GM21360 (cell line): Measurements from ENCODE around the gene SNX8.
A peak's percentile ranks its signal among the peaks of the same experiment; 100 is the strongest.
"Not testable (repeated sequence)": the region's sequence is repeated elsewhere in the genome, so short reads cannot be mapped to it uniquely, and the experiment has no call there.

Source experiments
- ATAC-seq: cut with Tn5 transposase; IDR thresholded peaks from one replicate; pipeline ENCODE4 v1.9.1; 2021; ENCODE audit warnings: mild to moderate bottlenecking, moderate library complexity; ENCODE audit not compliant: unreplicated experiment

SNX8 gene

DNA sequence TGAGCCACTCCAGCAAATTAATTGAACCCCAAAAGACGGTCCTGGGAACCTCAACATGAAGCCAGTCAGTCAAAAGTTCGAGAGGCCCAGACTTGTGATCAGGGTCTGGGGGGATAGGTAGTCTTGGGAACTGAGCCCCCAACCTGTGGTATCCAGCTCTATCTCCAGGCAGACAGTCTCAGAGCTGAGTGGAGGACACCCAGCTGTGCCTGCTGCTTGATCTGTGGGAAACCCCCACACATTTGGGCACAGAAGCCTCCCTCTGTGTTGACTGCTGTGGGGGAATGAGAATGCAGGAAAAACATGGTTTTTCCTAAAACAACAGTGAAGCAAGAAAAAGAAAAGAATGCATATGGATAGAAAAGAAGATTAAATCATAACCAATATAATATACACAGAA, 16.3 kb upstream of the SNX8 start:
- ATAC-seq: no peak

DNA sequence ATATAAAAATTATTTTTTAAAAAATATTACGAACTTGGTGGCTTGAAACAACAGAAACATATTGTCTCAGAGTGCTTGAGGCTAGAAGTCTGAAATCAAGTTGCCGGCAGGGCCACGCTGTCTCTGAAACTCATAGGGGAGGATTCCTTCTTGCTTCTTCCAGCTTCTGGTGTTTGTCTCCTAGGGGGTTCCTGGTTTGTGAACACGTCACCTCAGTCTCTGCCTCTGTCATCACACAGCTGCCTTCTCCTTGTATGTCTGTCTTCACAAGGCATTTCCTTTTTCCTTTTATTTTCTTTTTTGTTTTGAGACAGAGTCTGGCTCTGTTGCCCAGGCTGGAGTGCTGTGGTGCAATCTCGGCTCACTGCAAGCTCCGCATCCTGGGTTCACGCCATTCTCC, 12.7 kb upstream of the SNX8 start:
- ATAC-seq: no peak

DNA sequence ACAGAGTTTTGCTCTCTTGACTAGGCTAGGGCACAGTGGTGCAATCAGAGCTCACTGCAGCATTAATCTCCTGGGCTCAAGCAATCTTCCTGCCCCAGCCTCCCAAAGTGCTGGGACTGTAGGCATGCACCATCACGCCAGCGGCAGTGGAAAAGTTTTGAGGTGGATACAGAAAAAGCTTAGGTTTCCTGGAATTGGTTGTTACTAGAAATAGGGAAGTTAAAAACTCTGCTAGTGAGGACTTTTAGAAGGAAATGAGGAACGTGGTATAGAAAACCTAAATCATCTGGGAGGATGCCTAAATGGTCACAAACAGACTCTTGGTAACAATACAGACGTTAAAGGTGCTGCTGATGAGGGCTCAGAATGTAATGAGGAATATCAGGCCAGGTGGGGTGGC, 10.9 kb upstream of the SNX8 start:
- no peak for ATAC-seq

DNA sequence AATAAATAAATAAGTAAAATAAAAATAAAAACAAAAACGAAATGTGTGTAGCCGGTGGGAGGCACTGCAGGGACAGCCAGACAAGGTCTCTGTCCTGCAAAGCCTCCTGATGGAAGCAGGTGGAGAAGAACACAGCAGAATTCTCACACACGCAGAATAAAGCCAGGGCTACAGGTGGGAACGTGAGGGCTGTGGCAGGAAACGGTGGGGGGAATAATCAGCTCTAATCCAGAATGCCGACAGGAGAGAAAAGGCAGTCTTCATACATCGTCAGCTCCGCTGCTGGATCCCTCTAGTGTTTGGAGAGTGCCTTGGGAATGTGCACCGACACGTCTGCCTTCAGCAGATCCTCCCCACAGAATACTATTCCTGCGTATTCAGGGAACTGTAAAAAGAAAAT, 6.8 kb upstream of the SNX8 start:
- ATAC-seq: no peak

DNA sequence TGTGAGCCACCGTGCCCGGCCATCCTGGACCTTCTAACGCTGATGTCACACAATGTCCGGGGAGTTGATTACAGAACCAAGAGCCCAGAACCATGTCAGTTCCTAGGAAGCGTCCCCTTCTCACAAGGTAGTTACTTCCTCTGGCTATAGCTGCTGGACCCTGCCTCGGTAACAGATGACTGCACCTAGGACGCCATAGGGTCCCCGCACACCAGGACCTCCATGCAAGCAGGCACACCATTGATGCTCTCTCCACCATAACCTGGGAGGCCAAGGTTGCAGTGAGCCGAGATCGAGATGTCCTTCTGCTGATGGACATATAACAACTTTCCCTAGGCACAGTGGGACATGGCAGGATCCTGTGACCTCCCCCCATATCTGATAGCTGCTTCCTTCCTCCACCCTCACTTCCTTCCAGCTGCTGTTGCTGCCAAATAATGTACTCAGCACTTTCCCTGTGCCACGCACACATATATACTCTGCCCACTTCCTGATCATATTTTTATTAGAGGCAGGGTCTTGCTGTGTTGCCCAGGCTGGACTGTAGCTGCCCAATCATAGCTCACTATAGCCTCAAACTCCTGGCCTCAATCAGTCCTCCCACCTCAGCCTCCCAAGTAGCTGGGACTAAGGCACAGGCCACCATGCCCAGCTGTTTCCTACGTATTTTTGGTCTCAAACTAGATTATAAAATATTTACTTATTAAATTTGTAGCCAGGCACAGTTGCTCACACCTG, 3.5 kb upstream of the SNX8 start:
- no peak for ATAC-seq

DNA sequence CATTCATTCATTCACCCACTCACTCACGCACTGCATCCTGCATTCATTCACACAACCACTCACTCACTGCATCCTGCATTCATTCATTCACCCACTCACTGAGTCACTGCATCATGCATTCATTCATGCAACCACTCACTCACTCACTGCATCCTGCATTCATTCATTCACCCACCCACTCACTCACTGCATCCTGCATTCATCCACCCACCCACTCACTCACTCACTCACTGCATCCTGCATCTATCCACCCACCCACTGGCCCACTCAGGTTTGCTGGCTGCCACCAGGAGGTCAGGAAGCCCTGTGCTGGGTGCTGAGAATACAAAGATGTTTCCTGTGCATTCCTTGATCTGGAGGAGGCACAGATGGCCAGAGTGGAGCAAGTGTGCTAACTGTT, 2.3 kb upstream of the SNX8 start:
- no peak for ATAC-seq

DNA sequence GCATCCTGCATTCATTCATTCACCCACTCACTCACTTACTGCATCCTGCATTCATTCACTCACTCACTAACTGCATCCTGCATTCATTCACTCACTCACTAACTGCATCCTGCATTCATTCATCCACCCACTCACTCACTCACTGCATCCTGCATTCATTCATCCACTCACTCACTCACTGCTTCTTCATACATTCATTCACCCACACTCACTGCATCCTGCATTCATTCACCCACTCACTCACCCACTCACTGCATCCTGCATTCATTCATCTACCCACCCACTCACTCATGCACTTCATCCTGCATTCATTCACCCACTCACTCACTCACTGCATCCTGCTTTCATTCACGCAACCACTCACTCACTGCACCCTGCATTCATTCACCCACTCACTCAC, 1.5 kb upstream of the SNX8 start:
- no peak for ATAC-seq

DNA sequence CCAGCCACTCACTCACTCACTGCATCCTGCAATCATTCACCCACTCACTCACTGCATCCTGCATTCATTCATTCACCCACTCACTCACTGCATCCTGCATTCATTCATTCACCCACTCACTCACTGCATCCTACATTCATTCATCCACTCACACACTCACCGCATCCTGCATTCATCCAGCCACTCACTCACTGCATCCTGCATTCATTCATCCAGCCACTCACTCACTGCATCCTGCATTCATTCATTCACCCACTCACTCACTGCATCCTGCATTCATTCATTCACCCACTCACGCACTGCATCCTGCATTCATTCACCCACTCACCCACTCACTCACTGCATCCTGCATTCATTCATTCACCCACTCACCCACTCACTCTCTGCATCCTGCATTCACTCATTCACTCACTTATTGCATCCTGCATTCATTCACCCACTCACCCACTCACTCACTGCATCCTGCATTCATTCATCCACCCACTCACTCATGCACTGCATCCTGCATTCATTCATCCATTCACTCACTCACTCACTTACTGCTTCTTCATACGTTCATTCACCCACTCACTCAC, 802 bp upstream of the SNX8 start:
- ATAC-seq: not testable (repeated sequence)

DNA sequence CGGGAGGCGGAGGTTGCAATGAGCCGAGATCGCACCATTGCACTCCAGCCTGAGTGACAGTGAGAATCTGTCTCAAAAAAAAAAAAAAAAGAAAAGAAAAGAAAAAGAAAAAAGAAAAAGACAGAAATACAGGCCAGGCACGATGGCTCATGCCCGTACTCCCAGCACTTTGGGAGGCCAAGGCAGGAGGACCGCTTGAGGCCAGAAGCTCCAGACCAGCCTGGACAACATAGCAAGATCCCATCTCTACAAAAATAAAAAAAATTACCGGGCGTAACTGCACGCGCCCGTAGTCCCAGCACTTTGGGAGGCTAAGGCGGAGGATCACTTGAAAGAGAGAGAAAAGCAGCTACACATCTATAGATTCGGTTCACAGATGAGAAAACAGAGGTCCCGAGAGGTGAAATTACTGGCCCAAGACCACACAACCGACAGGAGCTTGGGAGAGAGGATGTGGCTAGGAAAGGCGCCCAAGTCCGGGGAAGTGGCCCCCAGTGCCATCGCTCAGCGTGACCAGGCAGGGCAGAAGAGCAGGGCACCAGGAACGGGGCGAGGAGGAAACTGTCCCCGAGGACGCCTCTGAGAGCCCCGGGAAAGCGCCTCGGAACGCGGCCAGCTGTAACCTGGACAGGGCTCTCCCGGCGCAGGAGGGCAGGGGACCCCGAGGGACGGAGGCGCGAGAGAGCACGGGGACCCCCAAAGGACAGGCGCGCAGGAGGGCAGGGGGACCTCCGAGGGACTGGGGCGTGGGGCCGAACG, 612 bp downstream of the SNX8 start:
- ATAC-seq: no peak

DNA sequence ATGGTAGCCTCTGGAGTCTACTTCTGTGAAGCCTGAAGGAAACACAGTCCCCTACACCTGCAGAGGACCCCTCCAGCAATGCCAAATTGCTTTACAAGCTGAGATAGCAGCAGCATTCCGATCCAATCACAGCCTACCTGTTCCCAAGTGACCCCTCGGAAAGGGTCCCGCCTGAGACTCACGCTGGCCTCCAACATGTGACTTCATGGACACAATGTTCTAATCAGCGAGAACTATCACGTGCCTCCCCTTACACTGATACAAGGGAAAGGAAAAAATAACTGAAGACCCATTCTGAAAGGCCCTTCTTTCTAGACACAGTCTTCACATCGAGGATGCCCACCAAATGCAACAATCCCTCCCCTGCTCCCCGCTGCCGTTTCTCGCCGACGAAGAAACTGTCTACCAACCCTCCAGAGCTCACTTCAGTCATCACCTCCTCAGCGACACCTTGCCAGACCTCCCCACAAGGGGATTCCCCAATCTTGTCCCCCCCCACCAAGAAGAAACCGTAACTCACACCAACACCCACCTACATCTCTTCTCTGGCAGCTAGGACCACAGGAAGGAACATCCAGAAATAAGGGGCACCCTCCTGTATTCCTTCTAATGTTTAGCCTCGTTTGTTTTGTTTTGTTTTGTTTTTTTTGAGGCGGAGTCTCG, 1.8 kb downstream of the SNX8 start:
- ATAC-seq: no peak

DNA sequence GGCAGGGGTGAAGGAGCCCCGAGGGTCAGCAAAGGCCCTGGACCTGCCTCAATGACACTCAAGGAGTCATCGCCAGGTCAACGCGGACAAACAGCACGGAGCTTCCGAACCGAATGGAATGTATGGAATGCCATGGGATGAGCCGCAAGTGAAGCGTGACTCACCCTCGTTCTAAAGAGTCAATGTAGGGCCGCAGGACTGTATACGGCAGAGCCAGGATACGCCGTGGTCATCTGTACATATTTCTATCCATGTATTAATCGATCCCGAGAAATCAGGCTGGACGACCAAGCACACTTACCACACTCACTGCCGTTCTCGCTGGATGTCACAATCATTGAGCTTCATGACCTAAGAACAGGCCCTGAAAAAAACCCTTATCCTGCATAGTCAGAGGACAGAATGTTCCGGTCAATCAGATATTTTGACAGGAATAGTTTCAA, 4.3 kb downstream of the SNX8 start:
- no peak for ATAC-seq

DNA sequence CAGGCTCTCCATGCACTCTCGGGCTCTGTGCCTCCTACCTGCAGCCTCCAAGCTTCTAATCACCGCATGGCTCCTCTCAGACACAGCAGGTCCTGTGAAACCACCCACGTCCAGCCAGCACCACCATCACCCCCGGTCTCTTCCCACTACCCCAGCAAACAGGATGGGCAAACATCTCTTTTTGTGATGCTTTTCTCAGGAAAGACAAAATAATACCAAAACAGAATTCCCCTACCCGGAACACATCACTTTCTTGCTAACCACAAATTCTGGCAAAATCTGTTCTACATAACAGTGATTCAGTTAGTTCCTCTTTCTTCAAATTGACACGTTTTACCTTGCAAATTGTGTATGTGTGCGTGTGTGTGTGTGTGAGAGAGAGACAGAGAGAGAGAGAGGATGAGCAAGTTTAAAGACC, 6.5 kb downstream of the SNX8 start:
- ATAC-seq: peak; percentile 40

DNA sequence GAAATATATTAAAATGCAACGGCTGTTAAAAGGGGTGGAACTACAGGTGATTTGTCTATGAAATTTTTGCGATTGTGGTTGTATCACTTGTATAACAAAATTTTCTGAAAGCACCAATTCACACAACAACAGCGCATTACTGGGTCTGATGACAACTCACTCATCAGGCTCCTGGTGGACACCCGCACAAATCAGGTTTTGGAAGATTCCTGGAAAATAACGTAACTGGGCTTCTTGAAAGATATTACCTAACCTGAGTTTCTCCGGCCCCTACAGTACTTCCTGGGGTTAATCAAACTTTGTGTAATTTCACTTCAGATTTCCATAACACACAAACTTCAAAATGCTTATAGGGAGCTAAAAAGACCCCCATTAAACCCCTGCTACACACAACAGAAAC, 7.6 kb downstream of the SNX8 start:
- ATAC-seq: no peak

DNA sequence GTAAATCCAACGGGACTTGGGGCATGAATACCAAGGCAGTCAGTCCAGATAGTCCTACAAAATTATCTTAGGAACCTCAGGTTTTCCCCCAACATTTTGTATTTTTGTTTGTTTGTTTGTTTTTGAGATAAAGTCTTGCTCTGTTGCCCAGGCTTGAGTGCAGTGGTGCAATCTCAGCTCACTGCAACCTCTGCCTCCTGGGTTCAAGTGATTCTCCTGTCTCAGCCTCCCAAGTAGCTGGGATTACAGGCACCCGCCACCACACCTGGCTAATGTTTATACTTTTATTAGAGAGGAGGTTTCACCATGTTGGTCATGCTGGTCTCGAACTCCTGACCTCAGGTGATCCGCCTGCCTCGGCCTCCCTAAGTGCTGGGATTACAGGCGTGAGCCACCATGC, 9.0 kb downstream of the SNX8 start:
- ATAC-seq: not testable (repeated sequence)

DNA sequence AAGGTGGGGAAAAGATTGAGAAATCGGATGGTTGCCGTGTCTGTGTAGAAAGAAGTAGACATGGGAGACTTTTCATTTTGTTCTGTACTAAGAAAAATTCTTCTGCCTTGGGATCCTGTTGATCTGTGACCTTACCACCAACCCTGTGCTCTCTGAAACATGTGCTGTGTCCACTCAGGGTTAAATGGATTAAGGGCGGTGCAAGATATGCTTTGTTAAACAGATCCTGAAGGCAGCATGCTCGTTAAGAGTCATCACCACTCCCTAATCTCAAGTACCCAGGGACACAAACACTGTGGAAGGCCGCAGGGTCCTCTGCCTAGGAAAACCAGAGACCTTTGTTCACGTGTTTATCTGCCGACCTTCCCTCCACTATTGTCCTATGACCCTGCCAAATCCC, 10.7 kb downstream of the SNX8 start:
- ATAC-seq: not testable (repeated sequence)

DNA sequence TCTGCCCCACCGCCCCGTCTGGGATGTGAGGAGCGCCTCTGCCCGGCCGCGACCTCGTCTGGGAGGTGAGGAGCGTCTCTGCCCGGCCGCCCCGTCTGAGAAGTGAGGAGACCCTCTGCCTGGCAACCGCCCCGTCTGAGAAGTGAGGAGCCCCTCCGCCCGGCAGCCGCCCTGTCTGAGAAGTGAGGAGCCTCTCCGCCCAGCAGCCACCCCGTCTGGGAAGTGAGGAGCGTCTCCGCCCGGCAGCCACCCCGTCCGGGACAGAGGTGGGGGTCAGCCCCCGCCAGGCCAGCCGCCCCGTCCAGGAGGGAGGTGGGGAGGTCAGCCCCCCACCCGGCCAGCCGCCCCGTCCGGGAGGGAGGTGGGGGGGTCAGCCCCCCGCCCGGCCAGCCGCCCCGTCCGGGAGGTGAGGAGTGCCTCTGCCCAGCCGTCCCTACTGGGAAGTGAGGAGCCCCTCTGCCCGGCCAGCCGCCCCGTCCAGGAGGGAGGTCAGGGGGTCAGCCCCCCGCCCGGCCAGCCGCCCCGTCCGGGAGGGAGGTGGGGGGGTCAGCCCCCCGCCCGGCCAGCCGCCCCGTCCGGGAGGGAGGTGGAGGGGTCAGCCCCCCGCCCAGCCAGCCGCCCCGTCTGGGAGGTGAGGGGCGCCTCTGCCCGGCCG, 11.4 kb downstream of the SNX8 start:
- not testable (repeated sequence) for ATAC-seq

DNA sequence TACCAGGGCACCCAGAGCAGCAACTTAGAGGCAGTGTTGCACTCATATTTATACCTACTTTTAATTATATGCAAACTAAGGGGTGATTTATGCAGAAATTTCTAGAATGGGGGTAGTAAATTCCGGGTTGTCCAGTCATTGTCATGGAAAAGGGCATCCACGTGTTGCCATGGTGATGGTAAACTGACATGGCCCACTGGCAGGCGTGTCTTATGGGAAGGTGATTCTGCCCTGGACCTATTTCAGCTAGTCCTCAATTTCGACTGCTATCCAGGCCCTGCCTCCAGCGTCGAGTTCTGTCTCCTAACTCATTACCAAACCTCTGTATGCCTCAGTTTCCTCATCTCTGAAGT, 12.8 kb downstream of the SNX8 start:
- no peak for ATAC-seq

DNA sequence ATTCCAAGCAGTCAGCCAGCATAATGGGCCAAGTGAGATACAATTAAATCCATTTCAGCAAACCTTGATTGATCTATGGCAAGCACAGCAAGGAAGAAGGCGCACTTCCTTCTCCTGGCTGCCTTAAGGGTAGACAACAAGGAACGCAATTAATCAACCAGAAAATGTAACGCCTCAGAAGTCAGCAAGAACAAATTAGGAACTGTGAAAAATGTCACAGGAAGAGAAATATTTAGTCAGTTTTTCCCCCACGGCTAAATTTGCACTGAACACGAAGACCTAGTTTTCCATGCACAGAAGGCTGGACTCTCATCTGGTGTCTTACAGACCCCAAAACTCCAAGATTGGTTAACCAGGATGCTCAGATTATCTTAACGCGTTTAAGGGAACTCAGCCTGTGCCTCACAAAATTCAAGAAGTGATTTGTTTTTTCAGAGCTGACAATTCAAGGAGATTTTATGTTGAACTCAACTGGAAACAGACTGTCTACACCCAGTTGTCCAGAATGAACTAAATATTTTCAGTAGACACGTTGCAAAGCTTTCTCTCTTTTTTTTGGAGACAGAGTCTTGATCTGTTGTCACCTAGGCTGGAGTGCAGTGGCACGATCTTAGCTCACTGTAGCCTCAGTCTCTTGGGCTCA, 14.2 kb downstream of the SNX8 start:
- no peak for ATAC-seq

DNA sequence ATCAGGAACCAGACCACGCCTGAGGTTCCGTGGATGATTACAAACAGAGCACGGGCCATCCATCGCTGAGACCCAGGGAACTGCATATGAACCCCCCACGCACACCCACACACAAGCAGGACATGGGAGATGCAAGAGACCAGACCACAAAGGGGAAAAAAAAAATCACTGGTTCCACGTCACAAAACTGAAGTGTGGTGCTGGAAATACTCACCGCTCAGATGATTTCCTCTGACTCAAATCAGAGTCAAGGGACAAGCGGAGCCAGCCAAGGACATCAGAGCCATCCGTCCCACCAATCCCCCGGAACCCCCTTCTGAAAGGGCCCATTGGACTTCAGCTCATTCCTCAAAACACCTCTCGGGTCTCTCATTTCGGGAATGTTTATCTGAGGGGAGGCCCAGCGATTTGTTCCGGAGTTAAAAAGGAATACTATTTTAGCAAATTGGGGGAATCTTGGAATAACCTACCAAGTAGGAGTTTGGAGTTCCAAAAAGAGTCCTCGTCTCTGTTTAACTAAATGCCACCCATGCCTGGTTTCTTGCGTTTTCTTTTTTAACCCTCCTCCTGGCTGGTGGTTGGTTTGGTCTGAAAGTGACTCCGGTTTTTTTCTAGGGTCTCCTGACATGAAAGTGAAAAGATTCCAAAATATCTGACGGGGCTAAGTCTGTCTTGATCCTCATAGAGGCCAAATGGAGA, 15.0 kb downstream of the SNX8 start:
- peak; percentile 46 for ATAC-seq

DNA sequence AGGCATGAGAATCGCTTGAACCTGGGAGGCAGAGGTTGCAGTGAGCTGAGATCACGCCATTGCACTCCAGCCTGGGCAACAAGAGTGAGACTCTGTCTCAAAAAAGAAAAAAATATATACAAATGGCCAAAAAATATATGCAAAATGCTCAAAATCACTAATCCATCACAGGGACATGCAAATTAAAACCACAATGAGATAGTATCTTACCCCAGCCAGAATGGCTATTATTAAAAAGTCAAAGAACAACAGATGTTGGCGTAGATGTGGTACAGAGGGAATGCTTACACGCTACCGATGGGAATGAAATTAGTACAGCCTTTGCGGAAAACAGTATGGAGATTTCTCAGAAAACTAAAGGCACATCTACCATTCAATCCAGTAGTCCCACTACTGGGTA, 17.4 kb downstream of the SNX8 start:
- no peak for ATAC-seq
